ENCODE data around the gene OXSM.

OXSM gene

DNA sequence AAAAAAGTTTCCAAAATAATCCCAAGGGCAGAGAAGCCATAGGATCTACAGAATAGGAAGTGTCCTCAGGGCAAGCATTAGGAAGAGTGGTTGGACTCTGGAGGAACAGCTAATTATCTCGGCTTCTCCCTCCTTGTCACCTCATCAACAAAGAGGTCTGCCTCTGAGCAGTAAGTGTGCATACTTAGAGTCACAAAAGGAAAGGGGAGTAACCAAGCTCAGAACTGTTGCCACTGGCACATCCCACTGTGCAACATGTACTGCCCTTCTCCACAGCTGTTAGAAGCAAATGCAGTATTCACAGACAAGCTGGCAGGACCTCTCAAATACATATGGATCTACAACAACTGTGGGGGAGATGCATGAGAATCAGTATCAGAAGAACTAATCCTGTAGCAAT lies 38.2 kb upstream of the OXSM start:
- no peak for TF ChIP-seq CTCF (IDR thresholded peaks at IDR 0.05; ENCODE audit: insufficient read depth, low read length, poor library complexity, severe bottlenecking)
- no peak for TF ChIP-seq EZH2phosphoT487 (conservative IDR thresholded peaks at IDR 0.05; ENCODE audit: low read length)
- H3K9ac ChIP-seq (ENCODE audit: low read length), result no peak overlapping the region
- H4K20me1 ChIP-seq (ENCODE audit: low read depth, low read length), result no peaks in the 10 kb centered on the region; the same call in 1 of the 2 replicates
- H3K9me2 ChIP-seq (replicated peaks; ENCODE audit: insufficient read depth, low read length), result no peaks in the 10 kb centered on the region
- no peaks in the 10 kb centered on the region for H3F3A ChIP-seq (ENCODE audit: insufficient read depth)
- no peaks in the 10 kb centered on the region for H3K27me3 ChIP-seq (ENCODE audit: low read length)
- H3K79me2 ChIP-seq (ENCODE audit: insufficient read depth, low read length), result 0 out of 2 replicates have a peak, but pooled peaks cover 4% of the 10 kb centered on the region
- no peaks in the 10 kb centered on the region for H3K9me3 ChIP-seq (ENCODE audit: insufficient read depth, low read length)
- H3K27ac ChIP-seq (ENCODE audit: low read depth, low read length), result no peak overlapping the region
- no peak overlapping the region for H3K4me3 ChIP-seq (ENCODE audit: insufficient read depth, low read length, poor library complexity, severe bottlenecking)
- peaks cover 57% of the 10 kb centered on the region for H3K36me3 ChIP-seq (ENCODE audit: low read length)
- no peak overlapping the region for H2AFZ ChIP-seq (ENCODE audit: low read depth, low read length, severe bottlenecking)
- no peak overlapping the region for H3K4me2 ChIP-seq (ENCODE audit: low read depth, low read length, poor library complexity, severe bottlenecking)

- peak overlapping the region; percentile 45; the same call in 1 of the 2 replicates for H3K27ac ChIP-seq (ENCODE audit: low read depth, low read length)
- H3K9me2 ChIP-seq (replicated peaks; ENCODE audit: insufficient read depth, low read length), result no peaks in the 10 kb centered on the region
- no peaks in the 10 kb centered on the region for H3K27me3 ChIP-seq (ENCODE audit: low read length)
- TF ChIP-seq EZH2phosphoT487 (conservative IDR thresholded peaks at IDR 0.05; ENCODE audit: low read length) (no peak), CTCF (IDR thresholded peaks at IDR 0.05; ENCODE audit: insufficient read depth, low read length, poor library complexity, severe bottlenecking) (no peak)
- 0 out of 2 replicates have a peak, but pooled peaks cover 2% of the 10 kb centered on the region for H3F3A ChIP-seq (ENCODE audit: insufficient read depth)
- H3K9me3 ChIP-seq (ENCODE audit: insufficient read depth, low read length), result peaks cover 10% of the 10 kb centered on the region; the same call in 1 of the 2 replicates
- peaks cover 11% of the 10 kb centered on the region for H3K36me3 ChIP-seq (ENCODE audit: low read length)
- H4K20me1 ChIP-seq (ENCODE audit: low read depth, low read length), result no peaks in the 10 kb centered on the region
- H2AFZ ChIP-seq (ENCODE audit: low read depth, low read length, severe bottlenecking), result no peak overlapping the region
- H3K9ac ChIP-seq (ENCODE audit: low read length), result no peak overlapping the region
- peaks cover 40% of the 10 kb centered on the region for H3K79me2 ChIP-seq (ENCODE audit: insufficient read depth, low read length)
- H3K4me2 ChIP-seq (ENCODE audit: low read depth, low read length, poor library complexity, severe bottlenecking), result peak overlapping the region; percentile 43
- H3K4me3 ChIP-seq (ENCODE audit: insufficient read depth, low read length, poor library complexity, severe bottlenecking), result no peak overlapping the region
Measured at GRCh38 chr3:25768851-25769250, 21.0 kb upstream of the OXSM start.

- no peaks in the 10 kb centered on the region for H3K9me2 ChIP-seq (replicated peaks; ENCODE audit: insufficient read depth, low read length)
Measured at GRCh38 chr3:25775936-25776335, 14.0 kb upstream of the OXSM start.

More at GRCh38 chr3:25775936-25776335, 14.0 kb upstream of the OXSM start:
- Histone ChIP-seq H3K9me3 (ENCODE audit: insufficient read depth, low read length) (peaks cover 9% of the 10 kb centered on the region; the same call in 1 of the 2 replicates), H3K36me3 (ENCODE audit: low read length) (peaks cover 50% of the 10 kb centered on the region), H3K27ac (ENCODE audit: low read depth, low read length) (no peak overlapping the region), H4K20me1 (ENCODE audit: low read depth, low read length) (peaks cover 10% of the 10 kb centered on the region; the same call in 1 of the 2 replicates), H3K79me2 (ENCODE audit: insufficient read depth, low read length) (peaks cover 44% of the 10 kb centered on the region), H3K9ac (ENCODE audit: low read length) (no peak overlapping the region), H2AFZ (ENCODE audit: low read depth, low read length, severe bottlenecking) (no peak overlapping the region), H3K4me3 (ENCODE audit: insufficient read depth, low read length, poor library complexity, severe bottlenecking) (no peak overlapping the region), H3K4me2 (ENCODE audit: low read depth, low read length, poor library complexity, severe bottlenecking) (no peak overlapping the region), H3K27me3 (ENCODE audit: low read length) (no peaks in the 10 kb centered on the region), H3F3A (ENCODE audit: insufficient read depth) (peaks cover 8% of the 10 kb centered on the region; the same call in 1 of the 2 replicates)
- no peak for TF ChIP-seq EZH2phosphoT487 (conservative IDR thresholded peaks at IDR 0.05; ENCODE audit: low read length)
- no peak for TF ChIP-seq CTCF (IDR thresholded peaks at IDR 0.05; ENCODE audit: insufficient read depth, low read length, poor library complexity, severe bottlenecking)
